ENCODE data around the gene DMPK.

DNA sequence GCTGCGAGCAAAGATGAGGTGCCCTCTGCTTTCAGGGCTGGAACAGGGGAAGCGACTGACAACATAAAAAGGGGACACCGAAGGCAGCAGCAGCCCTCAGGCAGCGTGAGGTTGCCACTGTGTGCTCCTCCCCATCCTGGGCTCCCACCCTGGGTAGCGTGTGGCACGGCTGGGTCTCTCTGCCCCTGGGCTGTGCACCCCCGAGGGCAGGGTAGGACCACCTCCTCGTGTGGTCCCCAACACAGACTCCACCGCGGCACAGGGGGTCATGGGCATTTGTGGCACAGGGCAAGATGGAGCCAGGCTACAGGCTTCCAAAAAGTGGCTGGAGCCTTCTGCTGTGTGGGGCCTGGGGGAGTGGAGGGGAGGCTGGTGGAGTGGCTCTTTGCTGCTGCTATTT lies 39.3 kb upstream of the DMPK start:
- TF ChIP-seq CTCF (IDR thresholded peaks at IDR 0.05) (no peak), POLR2A (IDR thresholded peaks at IDR 0.05) (no peak), POLR2AphosphoS5 (IDR thresholded peaks at IDR 0.05) (no peak)
